HEK293 (cell line): ENCODE data around the gene SLC19A2.

Experiments
- CTCF ChIA-PET: fragments of 350-600 bp; formaldehyde crosslinking; extraction: SDS; loops from one replicate; lab custom pipeline; 2021; ENCODE audit warnings: antibody characterized with exemption; lab: Yijun Ruan, JAX
- POLR2A ChIA-PET: fragments of 300-600 bp; formaldehyde crosslinking; extraction: SDS; loops from one replicate; lab custom pipeline; 2020; ENCODE audit warnings: antibody characterized with exemption, inconsistent platforms; lab: Yijun Ruan, JAX
- H3K27ac ChIP-seq: fragments of 200-500 bp; sonication (Bioruptor generic); 2 replicates; pipeline ENCODE4 v1.5.1; 2014; ENCODE audit warnings: low read depth, low read length, control low read depth, inconsistent platforms; ENCODE audit errors: extremely low read depth
- H3K36me3 ChIP-seq, 2 experiments: fragments of 200-500 bp in 1 of 2; sonication (Bioruptor generic) in 1 of 2; 1 replicate in 1 of 2; 2 replicates in 1 of 2; pipeline ENCODE4 v1.5.1; 2014 to 2017; ENCODE audit warnings: inconsistent platforms in 2 of 2, low read length in 2 of 2; ENCODE audit not compliant: control insufficient read depth in 2 of 2, insufficient read depth in 1 of 2
- H3K4me1 ChIP-seq: fragments of 200-500 bp; sonication (Bioruptor generic); 2 replicates; pipeline ENCODE4 v1.5.1; 2014; ENCODE audit warnings: mild to moderate bottlenecking, low read length, inconsistent platforms; ENCODE audit not compliant: control insufficient read depth, insufficient read depth
- H3K4me3 ChIP-seq: 2 replicates; pipeline ENCODE4 v1.5.1; 2011; ENCODE audit warnings: low read depth, mild to moderate bottlenecking, control low read depth, low read length, moderate library complexity
- H3K9me3 ChIP-seq: fragments of 200-500 bp; sonication (Bioruptor generic); 2 replicates; pipeline ENCODE4 v1.5.1; 2014; ENCODE audit warnings: low read depth, low read length, inconsistent platforms; ENCODE audit not compliant: control insufficient read depth, insufficient read depth
- FEZF1 ChIP-seq: fragments of 450-650 bp; formaldehyde crosslinking; IDR thresholded peaks from 2 replicates; pipeline ENCODE4 v1.5.1; 2016; ENCODE audit warnings: missing biosample characterization, missing genetic modification characterization
- SP2 ChIP-seq: fragments of 450-650 bp; formaldehyde crosslinking; IDR thresholded peaks from 2 replicates; pipeline ENCODE4 v1.5.1; 2016; ENCODE audit warnings: missing biosample characterization, missing genetic modification characterization
- TCF7L2 ChIP-seq: IDR thresholded peaks from 2 replicates; pipeline ENCODE4 v1.6.1; 2011; ENCODE audit warnings: low read depth, mild to moderate bottlenecking, inconsistent platforms, low read length, moderate library complexity, borderline replicate concordance
- ZFHX2 ChIP-seq: fragments of 450-650 bp; formaldehyde crosslinking; conservative IDR thresholded peaks from 2 replicates; pipeline ENCODE4 v1.5.1; 2016; ENCODE audit warnings: missing biosample characterization, missing genetic modification characterization
- ZFP3 ChIP-seq: fragments of 450-650 bp; formaldehyde crosslinking; IDR thresholded peaks from 2 replicates; pipeline ENCODE4 v1.5.1; 2016; ENCODE audit warnings: low read depth, missing biosample characterization, missing genetic modification characterization
- ZFP37 ChIP-seq: fragments of 450-650 bp; formaldehyde crosslinking; IDR thresholded peaks from 2 replicates; pipeline ENCODE4 v1.5.1; 2016; ENCODE audit warnings: missing biosample characterization, missing genetic modification characterization
- ZFP69B ChIP-seq: fragments of 450-650 bp; formaldehyde crosslinking; IDR thresholded peaks from 2 replicates; pipeline ENCODE4 v1.5.1; 2016; ENCODE audit warnings: missing biosample characterization, missing genetic modification characterization
- ZIC2 ChIP-seq: fragments of 450-650 bp; formaldehyde crosslinking; IDR thresholded peaks from 2 replicates; pipeline ENCODE4 v1.5.1; 2016; ENCODE audit warnings: missing biosample characterization, missing genetic modification characterization
- ZNF10 ChIP-seq: fragments of 450-650 bp; formaldehyde crosslinking; IDR thresholded peaks from 2 replicates; pipeline ENCODE4 v1.5.1; 2017; ENCODE audit warnings: missing biosample characterization, missing genetic modification characterization
- ZNF37A ChIP-seq: fragments of 450-650 bp; IDR thresholded peaks from 2 replicates; pipeline ENCODE4 v1.5.1; 2018; ENCODE audit warnings: missing biosample characterization, missing genetic modification characterization
- ZNF521 ChIP-seq: fragments of 450-650 bp; formaldehyde crosslinking; IDR thresholded peaks from 2 replicates; pipeline ENCODE4 v1.5.1; 2017; ENCODE audit warnings: missing biosample characterization, mild to moderate bottlenecking, missing genetic modification characterization
- ZNF560 ChIP-seq: fragments of 450-650 bp; formaldehyde crosslinking; IDR thresholded peaks from 2 replicates; pipeline ENCODE4 v1.5.1; 2017; ENCODE audit warnings: missing biosample characterization, missing genetic modification characterization, borderline replicate concordance
- ZNF571 ChIP-seq: fragments of 450-650 bp; formaldehyde crosslinking; IDR thresholded peaks from 2 replicates; pipeline ENCODE4 v1.5.0; 2017; ENCODE audit warnings: missing biosample characterization, missing genetic modification characterization
- ZNF596 ChIP-seq: fragments of 450-650 bp; IDR thresholded peaks from 2 replicates; pipeline ENCODE4 v1.5.0; 2018; ENCODE audit warnings: missing biosample characterization, mild to moderate bottlenecking, missing genetic modification characterization, moderate library complexity
- ZNF701 ChIP-seq: fragments of 450-650 bp; formaldehyde crosslinking; IDR thresholded peaks from 2 replicates; pipeline ENCODE4 v1.5.1; 2016; ENCODE audit warnings: missing biosample characterization, missing genetic modification characterization
- ZSCAN30 ChIP-seq: fragments of 450-650 bp; IDR thresholded peaks from 2 replicates; pipeline ENCODE4 v1.5.1; 2018; ENCODE audit warnings: missing biosample characterization, mild to moderate bottlenecking, missing genetic modification characterization, moderate library complexity
- TF ChIP-seq, protein P1 (sequence below): fragments of 450-650 bp; formaldehyde crosslinking; conservative IDR thresholded peaks from 2 replicates; pipeline ENCODE4 v1.5.1; 2016; ENCODE audit warnings: low read depth, missing biosample characterization, missing genetic modification characterization
- TF ChIP-seq, protein P2 (sequence below): fragments of 450-650 bp; formaldehyde crosslinking; IDR thresholded peaks from 2 replicates; pipeline ENCODE4 v1.5.1; 2016; ENCODE audit warnings: missing biosample characterization, missing genetic modification characterization
- TF ChIP-seq, protein P3 (sequence below): fragments of 450-650 bp; formaldehyde crosslinking; IDR thresholded peaks from 2 replicates; pipeline ENCODE4 v1.5.1; 2016; ENCODE audit warnings: missing biosample characterization, missing genetic modification characterization
- TF ChIP-seq, protein P4 (sequence below): fragments of 450-650 bp; formaldehyde crosslinking; IDR thresholded peaks from 2 replicates; pipeline ENCODE4 v1.5.1; 2017; ENCODE audit warnings: missing biosample characterization, missing genetic modification characterization
- TF ChIP-seq, protein P5 (sequence below): IDR thresholded peaks from 2 replicates; pipeline ENCODE4 v1.6.1; 2011; ENCODE audit warnings: mild to moderate bottlenecking, low read depth, low read length, borderline replicate concordance

The SLC19A2 gene

DNA sequence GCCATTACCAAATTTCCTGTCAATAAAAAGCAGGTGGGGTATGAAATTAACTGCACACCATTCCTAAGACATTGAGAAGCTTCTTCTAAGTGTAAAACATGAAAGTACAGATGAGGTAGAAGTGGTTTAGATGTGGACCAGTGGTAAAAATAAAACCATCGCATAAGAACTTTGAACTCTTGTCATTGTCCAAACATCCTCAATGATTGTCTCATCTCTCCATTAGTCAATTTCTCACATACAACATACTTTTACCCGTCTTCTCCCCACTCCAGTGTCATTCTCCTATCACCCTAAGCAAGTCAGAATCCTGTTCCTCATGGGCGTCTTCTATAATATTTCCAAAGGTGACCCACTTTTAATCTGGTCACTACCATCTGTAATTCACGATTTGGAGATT, 24.3 kb upstream of the SLC19A2 start (continued):
- TF ChIP-seq, protein P1, sequence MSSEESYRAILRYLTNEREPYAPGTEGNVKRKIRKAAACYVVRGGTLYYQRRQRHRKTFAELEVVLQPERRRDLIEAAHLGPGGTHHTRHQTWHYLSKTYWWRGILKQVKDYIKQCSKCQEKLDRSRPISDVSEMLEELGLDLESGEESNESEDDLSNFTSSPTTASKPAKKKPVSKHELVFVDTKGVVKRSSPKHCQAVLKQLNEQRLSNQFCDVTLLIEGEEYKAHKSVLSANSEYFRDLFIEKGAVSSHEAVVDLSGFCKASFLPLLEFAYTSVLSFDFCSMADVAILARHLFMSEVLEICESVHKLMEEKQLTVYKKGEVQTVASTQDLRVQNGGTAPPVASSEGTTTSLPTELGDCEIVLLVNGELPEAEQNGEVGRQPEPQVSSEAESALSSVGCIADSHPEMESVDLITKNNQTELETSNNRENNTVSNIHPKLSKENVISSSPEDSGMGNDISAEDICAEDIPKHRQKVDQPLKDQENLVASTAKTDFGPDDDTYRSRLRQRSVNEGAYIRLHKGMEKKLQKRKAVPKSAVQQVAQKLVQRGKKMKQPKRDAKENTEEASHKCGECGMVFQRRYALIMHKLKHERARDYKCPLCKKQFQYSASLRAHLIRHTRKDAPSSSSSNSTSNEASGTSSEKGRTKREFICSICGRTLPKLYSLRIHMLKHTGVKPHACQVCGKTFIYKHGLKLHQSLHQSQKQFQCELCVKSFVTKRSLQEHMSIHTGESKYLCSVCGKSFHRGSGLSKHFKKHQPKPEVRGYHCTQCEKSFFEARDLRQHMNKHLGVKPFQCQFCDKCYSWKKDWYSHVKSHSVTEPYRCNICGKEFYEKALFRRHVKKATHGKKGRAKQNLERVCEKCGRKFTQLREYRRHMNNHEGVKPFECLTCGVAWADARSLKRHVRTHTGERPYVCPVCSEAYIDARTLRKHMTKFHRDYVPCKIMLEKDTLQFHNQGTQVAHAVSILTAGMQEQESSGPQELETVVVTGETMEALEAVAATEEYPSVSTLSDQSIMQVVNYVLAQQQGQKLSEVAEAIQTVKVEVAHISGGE = no peak
- TF ChIP-seq, protein P2, sequence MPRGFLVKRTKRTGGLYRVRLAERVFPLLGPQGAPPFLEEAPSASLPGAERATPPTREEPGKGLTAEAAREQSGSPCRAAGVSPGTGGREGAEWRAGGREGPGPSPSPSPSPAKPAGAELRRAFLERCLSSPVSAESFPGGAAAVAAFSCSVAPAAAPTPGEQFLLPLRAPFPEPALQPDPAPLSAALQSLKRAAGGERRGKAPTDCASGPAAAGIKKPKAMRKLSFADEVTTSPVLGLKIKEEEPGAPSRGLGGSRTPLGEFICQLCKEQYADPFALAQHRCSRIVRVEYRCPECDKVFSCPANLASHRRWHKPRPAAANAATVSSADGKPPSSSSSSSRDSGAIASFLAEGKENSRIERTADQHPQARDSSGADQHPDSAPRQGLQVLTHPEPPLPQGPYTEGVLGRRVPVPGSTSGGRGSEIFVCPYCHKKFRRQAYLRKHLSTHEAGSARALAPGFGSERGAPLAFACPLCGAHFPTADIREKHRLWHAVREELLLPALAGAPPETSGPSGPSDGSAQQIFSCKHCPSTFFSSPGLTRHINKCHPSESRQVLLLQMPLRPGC (tag by site-specific recombination) = no peak
- TF ChIP-seq ZNF560 (no peak), ZNF571 (tag by site-specific recombination) (no peak), ZFHX2 (tag by site-specific recombination) (no peak), ZNF521 (tag by site-specific recombination) (no peak), ZNF37A (tag by site-specific recombination) (no peak), ZFP69B (tag by site-specific recombination) (no peak)

DNA sequence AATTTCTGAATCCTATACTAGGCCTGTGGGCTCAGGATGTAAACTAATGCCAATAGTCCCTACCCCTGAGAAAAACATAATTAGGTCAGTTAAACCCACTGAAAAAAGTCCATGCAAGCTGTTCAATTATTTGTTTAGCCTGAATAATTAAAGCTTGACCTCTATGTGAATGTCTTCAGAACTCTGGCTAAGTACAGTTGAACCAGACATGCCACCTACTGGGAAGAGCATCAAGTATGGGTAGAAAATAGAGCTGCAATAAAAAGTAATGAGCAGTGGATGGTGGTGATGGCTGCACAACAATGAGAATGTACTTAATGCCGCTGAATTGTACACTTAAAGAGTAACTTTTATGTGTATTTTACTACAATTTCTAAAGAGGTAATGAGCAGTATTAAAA, 23.6 kb upstream of the SLC19A2 start:
- H3K4me1 ChIP-seq = no peaks in the 10 kb centered on the region
- H3K36me3 ChIP-seq = no peaks in the 10 kb centered on the region
- TF ChIP-seq, protein P3, sequence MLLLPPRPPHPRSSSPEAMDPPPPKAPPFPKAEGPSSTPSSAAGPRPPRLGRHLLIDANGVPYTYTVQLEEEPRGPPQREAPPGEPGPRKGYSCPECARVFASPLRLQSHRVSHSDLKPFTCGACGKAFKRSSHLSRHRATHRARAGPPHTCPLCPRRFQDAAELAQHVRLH (tag by site-specific recombination) = 0 out of 2 replicates have a peak, but pooled peaks have one; percentile 17
- TF ChIP-seq ZNF701 (tag by site-specific recombination) (no peak), ZIC2 (tag by site-specific recombination) (0 out of 2 replicates have a peak, but pooled peaks have one; percentile 7), ZFP3 (tag by site-specific recombination) (no peak), ZSCAN30 (tag by site-specific recombination) (peak; percentile 20; the same call in 1 of the 2 replicates), ZFP37 (no peak), ZNF596 (tag by site-specific recombination) (0 out of 2 replicates have a peak, but pooled peaks have one; percentile 8), TCF7L2 (peak; percentile 56; the same call in 1 of the 2 replicates), FEZF1 (tag by site-specific recombination) (peak; percentile 50), SP2 (tag by site-specific recombination) (no peak), ZNF10 (peak; percentile 91)
- TF ChIP-seq, protein P4, sequence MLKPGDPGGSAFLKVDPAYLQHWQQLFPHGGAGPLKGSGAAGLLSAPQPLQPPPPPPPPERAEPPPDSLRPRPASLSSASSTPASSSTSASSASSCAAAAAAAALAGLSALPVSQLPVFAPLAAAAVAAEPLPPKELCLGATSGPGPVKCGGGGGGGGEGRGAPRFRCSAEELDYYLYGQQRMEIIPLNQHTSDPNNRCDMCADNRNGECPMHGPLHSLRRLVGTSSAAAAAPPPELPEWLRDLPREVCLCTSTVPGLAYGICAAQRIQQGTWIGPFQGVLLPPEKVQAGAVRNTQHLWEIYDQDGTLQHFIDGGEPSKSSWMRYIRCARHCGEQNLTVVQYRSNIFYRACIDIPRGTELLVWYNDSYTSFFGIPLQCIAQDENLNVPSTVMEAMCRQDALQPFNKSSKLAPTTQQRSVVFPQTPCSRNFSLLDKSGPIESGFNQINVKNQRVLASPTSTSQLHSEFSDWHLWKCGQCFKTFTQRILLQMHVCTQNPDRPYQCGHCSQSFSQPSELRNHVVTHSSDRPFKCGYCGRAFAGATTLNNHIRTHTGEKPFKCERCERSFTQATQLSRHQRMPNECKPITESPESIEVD (tag by site-specific recombination) = peak; percentile 78
- TF ChIP-seq, protein P1 = no peak
- TF ChIP-seq, protein P5, sequence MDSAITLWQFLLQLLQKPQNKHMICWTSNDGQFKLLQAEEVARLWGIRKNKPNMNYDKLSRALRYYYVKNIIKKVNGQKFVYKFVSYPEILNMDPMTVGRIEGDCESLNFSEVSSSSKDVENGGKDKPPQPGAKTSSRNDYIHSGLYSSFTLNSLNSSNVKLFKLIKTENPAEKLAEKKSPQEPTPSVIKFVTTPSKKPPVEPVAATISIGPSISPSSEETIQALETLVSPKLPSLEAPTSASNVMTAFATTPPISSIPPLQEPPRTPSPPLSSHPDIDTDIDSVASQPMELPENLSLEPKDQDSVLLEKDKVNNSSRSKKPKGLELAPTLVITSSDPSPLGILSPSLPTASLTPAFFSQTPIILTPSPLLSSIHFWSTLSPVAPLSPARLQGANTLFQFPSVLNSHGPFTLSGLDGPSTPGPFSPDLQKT = no peak
- H3K27ac ChIP-seq = no peak overlapping the region
- no peak overlapping the region for H3K4me3 ChIP-seq
- ChIA-PET POLR2A (interaction anchor here (0.7 kb wide), 2 partner anchors 20 to 126 kb away, joined by 3 read pairs; no protein-coding TSS in a partner anchor), CTCF (no interaction called here)
- no peaks in the 10 kb centered on the region for H3K9me3 ChIP-seq
